HG02973 (cell line): ENCODE data around the gene EEF1AKMT3.
"Not testable (repeated sequence)": the region's sequence is repeated elsewhere in the genome, so short reads cannot be mapped to it uniquely, and the experiment has no call there.

Experiments used
- ATAC-seq: cut with Tn5 transposase; IDR thresholded peaks from one replicate; pipeline ENCODE4 v1.9.1; 2021; ENCODE audit warnings: moderate library complexity; ENCODE audit not compliant: unreplicated experiment

The EEF1AKMT3 gene

GRCh38 chr12:57764662-57765002 is 7.8 kb upstream of the EEF1AKMT3 start:
- no peak for ATAC-seq

- no peak for ATAC-seq
Measured at GRCh38 chr12:57765003-57765697, 7.3 kb upstream of the EEF1AKMT3 start.

DNA sequence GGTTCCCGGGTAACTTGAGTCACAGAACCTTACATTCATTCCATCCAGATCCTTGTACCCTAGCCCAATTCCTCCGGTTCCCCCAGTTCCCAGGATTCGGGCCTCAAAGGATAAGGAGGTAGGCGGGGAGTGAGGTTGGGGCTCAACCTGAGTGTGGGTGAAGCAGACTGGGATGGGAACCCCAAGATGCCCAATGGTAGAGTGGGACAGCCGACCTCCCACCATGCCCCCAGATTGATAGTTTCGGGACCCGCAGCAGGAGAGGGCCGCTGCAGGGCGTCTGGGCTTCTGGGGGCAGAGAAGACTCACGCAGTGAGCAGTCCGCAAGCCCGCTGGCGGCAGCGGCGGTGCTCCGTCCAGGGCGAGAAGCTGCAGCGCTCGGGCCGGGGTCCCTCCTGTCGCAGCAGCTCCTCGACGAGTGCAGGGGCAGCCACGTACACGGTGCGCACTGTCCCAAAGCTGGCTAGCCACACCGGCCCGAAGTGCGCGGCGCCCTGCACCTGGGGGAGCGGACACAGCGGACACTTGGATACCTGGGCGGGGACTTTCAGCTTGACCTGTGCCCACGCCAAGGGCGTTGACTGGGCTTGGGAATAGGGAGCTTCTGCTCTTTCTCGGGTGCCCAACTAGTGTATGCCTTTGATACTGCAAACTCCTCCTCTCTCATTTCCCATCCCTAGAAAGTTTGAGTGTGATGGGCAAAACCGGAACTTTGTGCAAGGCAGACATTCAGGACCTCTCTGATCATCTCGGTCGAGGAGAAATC is 6.5 kb upstream of the EEF1AKMT3 start:
- no peak for ATAC-seq

- no peak for ATAC-seq
Measured at GRCh38 chr12:57766464-57767304, 5.7 kb upstream of the EEF1AKMT3 start, which contains the start of gene CYP27B1. Gene CYP27B1 (minus strand): TSS chr12:57767078. CDS start chr12:57767041, 37 bp downstream.

DNA sequence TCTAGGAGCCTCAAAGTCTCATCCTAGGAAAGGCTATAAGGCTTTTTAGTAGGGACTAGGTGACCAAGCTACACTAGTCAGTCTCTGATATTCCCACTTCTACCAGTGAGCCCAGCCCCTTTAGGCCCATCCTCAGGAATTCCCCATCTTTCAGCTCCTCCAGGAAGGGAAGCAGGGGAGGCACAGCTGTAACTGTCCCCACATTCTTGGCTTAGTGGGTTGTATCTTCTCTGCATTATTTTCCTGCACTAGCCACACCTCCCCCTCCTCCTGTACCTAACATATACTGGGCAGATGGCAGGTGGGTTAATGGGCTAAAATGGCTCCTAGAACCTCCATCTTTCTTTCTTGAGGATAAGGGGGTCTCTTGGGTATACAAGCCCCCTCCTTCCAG is 5.1 kb upstream of the EEF1AKMT3 start:
- ATAC-seq = no peak

GRCh38 chr12:57767876-57768275 is 4.5 kb upstream of the EEF1AKMT3 start:
- ATAC-seq = no peak

GRCh38 chr12:57769594-57769993 is 2.8 kb upstream of the EEF1AKMT3 start:
- no peak for ATAC-seq

- ATAC-seq = no peak
Measured at GRCh38 chr12:57770734-57771133, 1.7 kb upstream of the EEF1AKMT3 start.

- ATAC-seq = peak; percentile 57
Measured at GRCh38 chr12:57771236-57771872, 1.1 kb upstream of the EEF1AKMT3 start.

DNA sequence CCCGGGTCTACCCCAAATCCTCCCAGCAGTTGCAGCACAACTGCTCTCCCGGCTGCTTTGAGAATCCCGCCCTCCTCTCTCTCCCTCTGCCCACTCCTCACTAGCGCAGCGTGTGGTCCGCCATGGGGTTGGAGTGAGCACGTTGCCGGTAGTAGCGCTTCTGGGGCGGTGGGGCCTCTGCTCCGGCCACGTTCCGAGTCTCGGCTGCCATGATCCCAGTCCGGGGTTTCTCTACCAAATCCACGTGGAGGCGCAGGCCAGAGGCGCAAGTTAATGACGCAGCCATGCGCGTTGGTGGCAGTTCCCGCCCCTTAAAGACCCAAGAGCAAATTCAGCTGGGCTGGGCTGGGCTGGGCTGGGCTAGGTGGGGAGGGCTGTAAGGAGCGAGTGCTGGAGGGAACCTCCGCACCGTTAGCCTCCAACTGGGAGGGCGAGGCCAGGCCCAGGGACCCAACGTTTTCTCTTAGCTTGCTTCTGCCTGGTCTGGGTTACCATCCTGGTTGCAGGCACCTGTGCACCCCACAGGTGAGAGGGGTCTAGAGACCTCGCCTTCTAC is 463 bp upstream of the EEF1AKMT3 start, which contains the start of gene METTL1:
Gene METTL1 (minus strand): TSS at position 233 of the 556 bp plus-strand sequence. CDS start 22 bp downstream, at position 211.
- peak; percentile 74 for ATAC-seq

DNA sequence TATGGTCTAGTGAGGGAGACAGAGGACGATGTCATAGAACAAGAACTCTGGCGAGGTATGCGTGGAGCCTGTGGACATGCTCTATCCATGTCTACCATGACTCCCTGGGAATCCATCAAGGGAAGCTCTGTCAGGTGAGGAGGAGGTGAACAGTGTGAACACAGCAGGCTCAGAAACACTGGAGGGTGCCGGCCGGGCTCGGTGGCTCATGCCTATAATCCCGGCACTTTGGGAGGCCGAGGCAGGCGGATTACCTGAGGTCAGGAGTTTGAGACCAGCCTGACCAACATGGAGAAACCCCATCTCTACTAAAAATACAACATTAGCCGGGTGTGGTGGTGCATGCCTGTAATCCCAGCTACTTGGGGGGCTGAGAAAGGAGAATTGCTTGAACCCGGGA is 2.2 kb downstream of the EEF1AKMT3 start:
- ATAC-seq = not testable (repeated sequence)

GRCh38 chr12:57775044-57775443 is 2.6 kb downstream of the EEF1AKMT3 start:
- ATAC-seq = no peak

- ATAC-seq = no peak
Measured at GRCh38 chr12:57775563-57776246, 3.3 kb downstream of the EEF1AKMT3 start.

DNA sequence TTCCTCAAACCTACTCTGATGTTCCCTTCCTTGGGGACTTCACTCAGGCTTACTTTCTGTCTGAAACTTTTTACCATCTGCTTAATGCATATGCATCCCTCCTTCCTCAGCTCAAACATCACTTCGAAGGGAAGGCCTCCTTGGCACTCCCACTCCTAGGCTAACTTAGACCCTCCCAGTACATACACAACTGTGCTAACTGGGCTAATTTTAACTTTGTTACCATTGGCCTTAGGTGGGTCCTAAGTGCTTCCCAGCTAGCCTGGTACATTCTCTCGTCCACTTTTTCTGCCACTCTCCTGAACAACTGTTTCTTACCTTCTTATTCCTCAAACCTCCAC is 3.8 kb downstream of the EEF1AKMT3 start:
- ATAC-seq = no peak

GRCh38 chr12:57777367-57777766 is 5.0 kb downstream of the EEF1AKMT3 start:
- no peak for ATAC-seq

GRCh38 chr12:57777911-57778310 is 5.5 kb downstream of the EEF1AKMT3 start:
- no peak for ATAC-seq

DNA sequence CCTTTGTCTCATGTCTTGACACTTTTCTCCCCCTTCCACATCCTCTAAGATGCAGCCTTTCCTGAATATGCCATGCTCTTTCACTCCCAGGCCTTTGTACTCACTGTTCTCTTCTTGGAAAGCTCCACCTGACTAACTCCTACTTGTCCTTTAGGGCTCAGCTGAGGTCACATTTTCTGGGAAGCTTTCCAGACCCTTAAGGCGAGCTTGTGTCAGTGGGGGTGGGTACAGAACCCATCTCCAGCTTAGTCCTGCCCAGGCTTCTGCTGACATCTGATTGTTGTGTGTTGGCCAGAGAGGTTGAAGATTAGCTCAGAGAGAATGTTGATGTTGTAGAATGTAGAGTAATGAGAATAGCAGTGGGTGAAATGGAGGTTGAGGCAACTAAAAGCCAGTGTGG is 7.3 kb downstream of the EEF1AKMT3 start:
- ATAC-seq = no peak

- no peak for ATAC-seq
Measured at GRCh38 chr12:57780284-57780897, 8.0 kb downstream of the EEF1AKMT3 start.

DNA sequence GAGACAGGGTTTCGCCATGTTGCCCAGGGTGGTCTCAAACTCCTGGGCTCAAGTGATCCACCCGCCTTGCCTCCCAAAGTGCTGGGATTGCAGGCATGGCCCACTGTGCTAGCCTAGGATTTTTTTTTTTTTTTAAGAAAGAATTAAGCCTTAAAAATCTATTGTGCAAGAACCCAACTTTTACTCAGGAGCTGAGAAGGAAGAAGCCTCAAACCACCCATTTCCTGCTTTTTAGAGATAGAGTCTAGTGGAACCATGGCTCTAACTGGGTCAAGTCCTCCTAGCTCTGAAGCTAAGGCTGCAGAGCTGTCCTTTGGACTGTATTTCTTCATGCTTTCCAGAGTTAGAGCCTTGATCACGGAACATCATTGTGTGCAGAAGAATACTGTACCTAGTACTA is 8.8 kb downstream of the EEF1AKMT3 start:
- ATAC-seq = no peak

GRCh38 chr12:57781801-57782200 is 9.4 kb downstream of the EEF1AKMT3 start:
- ATAC-seq = no peak
